NCI-H1105 treated with DMSO at 0.1 percent for 48 hours (cell line): ENCODE results near the gene CASKIN2.
"Not testable (repeated sequence)": the region's sequence is repeated elsewhere in the genome, so short reads cannot be mapped to it uniquely, and the experiment has no call there.

Source experiments
- DNase-seq: peaks from one replicate; lab custom pipeline; 2025; lab: John Stamatoyannopoulos, UW

CASKIN2 gene

GRCh38 chr17:75546181-75546580, 30.8 kb upstream of the CASKIN2 start:
- DNase-seq = no peak

DNA sequence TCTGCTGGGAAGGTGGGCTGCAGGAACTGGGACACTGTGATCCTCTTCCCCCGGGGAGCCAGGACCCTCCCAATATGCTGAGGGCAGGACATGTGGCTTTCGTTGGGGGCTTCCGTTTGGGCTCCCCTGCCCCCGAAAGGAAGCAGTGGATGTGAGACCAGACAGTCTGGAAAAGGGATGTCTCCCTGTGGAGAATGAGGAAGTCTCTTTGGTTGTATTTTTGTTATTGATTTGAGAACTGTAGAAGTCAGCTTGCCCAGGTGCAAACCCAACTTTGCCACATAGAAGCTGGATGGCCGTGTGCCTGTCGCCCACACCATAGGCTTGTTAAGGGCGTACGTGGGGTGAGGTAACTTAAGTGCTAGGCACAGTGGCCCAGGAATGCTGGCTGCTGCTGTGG, 28.9 kb upstream of the CASKIN2 start:
- no peak for DNase-seq

DNA sequence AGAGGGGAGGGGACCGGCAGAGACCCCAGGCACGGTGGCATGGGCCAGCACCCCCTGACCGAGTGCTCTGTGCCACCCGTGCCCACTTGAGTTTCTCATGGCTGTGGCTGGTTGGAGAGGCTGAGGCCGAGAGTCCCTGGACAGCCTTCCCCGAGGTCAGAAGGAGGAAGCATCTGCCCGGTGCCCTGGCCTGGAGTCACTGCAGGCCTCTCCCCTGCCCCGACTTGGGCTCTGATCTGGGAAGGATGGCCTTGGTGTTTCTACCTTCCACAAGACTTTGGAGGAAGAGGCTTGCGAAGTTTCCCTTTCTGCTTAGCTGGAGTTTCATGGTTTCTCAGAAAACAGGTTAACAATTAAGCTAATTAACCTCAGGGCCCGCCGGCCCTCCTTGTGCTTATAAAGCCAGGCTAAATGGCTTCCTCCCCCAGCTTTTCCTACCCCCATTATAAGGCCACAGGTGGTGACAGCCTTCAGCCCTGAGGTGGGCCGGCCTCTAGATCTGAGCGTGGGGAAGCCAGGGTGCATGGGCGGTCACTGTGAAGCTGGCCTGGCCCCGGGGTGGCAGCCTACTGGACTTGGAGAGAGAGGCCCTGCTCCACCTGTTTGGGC, 27.5 kb upstream of the CASKIN2 start:
- no peak for DNase-seq

- no peak for DNase-seq
Observed at GRCh38 chr17:75542229-75542628, 26.9 kb upstream of the CASKIN2 start.

DNA sequence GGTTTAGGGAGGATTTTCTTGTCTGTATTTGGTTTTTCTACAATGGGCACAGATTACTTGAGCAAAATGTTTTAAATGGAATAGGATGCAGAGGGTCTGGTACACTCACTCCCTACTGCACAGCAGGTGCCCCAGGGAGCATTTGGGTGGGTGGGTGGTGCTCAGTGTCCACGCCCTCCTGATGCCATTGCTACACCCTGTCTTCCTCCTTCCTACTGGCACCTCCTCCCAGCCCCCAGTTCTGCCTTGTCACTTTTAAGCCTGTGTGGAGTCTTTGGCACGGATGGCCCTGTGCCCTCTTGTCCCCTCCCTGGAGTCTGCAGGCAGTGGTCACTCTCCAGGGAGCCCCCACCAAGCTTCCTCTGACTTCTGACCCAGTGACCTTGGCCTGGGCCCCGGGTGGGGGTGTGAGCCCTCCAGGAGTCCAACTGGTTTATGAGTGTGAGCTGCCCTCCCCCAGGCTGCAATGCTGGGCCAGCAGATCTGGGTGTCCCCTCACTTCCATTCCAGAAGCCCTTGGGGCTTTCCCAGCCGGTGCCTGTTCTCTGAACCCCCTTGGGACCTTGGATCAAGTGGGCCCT, 25.7 kb upstream of the CASKIN2 start:
- DNase-seq = no peak

DNA sequence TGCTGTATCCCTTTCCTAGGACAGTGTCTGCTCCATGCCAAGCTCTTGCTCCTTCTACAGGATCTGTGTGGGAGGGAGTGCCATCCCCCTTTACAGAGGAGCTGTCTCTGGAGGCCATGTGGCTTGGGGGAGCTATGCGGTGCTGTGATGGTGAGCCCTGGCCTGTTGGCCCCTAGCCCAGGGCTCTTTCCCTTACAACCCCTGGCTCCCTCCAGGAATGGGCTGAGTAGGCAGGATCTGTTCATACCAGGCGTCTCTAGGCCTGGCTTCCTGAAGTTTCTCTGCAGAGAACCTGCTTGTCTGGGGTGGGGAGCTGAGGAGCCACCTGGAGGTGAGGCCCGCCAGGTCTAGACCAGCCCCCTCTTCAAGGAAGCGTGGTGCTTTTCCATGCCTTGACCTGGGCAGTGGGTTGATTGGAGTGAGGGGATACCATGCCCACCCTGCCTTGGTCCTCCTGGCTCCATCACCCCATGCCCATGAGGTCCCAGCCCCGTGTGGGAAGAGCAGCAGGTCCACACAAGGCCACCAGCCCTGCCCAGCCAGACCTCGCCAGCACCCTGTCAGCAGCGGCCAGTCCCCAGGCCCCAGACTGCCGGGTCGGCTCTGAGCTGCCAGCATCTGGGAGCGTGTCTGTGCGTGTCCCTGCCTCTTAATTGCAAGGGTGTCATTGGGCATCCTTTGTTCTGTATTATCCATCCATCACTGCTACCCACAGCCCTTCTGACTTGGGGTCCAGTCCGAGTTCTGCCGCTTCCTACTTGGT, 24.8 kb upstream of the CASKIN2 start:
- DNase-seq = no peak

DNA sequence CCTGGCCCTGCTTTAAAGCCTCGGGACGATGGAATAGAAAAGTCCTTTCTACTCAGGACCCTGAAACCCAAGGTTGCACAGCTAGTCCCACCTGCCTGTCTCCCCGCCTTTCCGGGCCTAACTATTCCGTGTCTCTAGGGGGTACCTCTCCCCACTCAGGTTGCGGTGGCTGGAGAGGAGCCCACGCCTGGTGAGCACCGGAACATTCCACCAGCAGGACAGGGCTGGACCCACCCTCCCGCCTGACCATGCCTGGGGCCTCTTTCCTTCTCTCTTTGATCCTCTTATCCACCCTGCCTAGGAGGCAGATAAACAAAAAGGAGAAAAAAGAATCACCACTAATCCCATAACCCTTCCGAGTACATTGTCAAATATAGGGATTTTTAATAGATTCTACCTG, 21.0 kb upstream of the CASKIN2 start:
- no peak for DNase-seq

GRCh38 chr17:75535871-75536270, 20.5 kb upstream of the CASKIN2 start:
- DNase-seq = no peak

DNA sequence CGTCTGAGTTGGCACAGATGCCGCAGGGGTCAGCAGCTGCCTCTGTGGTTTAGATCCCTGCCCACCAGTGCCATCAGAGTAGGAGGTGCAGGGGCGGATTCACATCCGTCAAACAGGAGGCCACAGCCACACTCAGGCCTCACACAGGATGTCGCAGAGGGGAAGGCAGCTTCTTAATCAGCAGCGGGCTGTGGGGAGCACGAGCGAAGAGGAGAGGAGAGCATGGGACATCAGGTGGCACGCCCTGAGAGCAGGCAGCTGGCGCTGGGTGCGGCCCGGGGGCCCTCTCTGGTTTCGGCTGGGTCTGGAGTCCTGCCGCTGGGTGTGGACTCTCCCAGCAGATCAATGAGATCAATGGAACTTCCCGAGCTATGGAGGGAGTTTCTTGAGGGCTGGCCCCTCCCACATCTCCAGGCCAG, 19.8 kb upstream of the CASKIN2 start:
- no peak for DNase-seq

DNA sequence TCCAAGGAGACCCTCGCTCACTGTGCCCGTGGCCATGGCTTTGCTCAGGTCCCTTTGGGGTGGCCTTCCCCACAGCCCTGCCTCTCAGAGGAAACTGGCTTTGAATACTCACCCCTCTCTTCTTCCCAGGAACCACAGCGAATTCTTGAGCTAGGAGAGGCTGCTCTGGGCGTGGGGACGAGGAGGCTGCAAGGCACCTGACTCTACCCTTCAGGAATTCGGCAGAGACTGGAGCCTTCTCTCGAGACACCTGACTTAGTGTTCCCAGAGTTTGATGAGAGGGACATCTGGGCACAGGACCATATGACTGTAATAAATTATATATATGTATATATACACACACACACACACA, 16.4 kb upstream of the CASKIN2 start:
- DNase-seq = no peak

GRCh38 chr17:75530837-75531720, 15.7 kb upstream of the CASKIN2 start:
- no peak for DNase-seq

DNA sequence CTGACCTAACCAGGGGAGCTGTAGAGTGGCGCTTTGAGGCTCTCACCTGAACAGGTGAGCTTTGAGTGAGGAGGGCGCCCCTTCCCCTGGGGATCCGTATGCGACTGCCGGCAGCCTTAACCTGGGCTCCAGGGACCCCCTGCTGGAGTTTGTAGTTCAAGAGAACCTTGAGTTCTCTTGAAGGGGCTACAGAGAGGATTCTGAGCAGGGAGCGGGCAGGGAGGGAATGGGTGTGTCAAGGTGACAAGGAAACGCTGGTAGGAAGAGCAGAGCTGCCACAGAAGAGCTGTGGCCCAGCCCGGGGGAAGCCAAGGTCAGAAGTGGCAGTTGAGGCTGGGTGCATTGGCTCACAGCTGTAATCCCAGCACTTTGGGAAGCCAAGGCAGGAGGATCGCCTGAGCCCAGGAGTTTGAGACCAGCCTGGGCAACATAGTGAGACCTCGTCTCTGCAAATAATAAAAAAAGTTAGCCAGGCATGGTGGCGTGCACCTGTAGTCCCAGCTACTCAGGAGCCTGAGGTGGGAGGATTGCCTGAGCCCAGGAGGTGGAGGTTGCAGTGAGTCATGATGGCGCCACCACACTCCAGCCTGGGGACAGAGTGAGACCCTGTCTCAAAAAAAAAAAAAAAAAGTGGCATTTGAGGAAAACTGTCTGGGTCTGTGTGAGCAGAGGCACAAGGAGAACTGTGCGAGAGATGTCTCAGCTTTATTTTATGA, 11.4 kb upstream of the CASKIN2 start:
- no peak for DNase-seq

DNA sequence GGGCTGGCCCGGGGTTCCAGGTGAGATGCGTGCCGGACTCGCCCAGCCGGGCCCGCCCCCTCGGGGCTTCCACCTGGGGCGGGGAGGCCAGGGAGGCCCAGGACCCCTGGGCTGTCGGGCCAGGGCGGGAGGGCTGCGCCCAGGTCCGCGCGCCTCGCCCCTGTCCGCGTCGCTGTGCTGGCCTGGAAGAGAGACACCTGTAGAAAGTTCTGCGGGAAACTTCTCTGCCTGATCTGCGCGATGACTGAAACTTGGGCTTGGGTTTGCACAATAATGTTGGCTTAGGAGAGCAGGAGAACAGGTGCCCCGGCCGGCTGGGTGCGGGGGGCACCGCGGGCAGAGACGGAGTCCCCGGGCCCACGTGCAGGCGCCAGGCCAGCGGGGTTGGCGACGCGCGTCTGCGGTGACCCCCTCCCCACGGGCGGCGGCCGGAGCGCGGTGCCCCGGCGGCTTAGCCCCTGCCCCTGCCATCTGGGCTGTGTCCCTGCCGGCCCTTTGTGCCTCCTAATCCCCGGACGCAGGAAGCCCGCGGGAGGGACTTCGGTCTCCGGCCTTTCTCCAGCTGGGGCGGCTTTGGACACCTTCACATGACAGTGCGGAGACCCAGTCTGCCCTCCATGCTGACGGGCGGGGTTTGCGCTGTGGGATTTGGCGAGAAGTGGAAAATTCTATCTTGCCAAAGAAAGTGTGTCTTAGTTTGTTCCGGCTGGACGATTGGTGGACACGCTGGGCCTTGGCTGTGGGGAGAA, 10.6 kb upstream of the CASKIN2 start:
- no peak for DNase-seq

- peak; percentile 85 for DNase-seq
Observed at GRCh38 chr17:75524970-75525805, 9.9 kb upstream of the CASKIN2 start, which contains the start of gene LLGL2. LLGL2 (plus strand) TSS chr17:75525697; CDS start chr17:75543427, 17,730 bp downstream.

DNA sequence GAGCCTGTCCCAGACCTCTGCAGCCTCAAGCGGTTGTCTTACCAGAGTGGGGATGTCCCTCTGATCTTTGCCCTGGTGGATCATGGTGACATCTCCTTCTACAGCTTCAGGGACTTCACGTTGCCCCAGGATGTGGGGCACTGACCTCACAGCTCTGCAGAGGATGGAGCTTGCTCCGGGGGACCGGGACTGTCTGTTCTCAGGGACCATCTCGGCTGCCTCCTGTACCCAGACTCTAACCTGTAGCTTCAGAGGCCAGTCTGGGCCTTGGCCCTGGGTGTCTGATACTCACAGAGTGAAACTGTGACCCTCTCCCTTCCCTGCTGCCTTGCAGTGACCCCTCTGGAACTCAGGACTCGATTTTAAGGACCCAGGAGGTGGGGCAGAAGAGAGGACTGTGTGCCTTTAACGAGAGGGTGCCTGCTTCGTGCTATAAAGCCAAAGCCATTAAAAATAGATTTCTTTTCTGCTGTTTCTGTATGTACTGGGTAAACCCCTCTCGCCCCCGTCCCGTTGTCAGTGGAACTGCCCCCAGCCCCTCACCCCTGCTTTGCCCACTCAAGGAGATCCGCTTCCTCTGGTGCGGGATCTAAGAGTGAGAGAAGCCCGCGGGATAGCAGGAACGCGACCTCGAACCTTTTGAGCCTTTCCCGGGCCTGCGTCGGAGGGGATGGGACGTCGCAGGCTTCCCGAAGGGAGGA, 9.1 kb upstream of the CASKIN2 start:
- DNase-seq = no peak

- DNase-seq = no peak
Observed at GRCh38 chr17:75523647-75524046, 8.3 kb upstream of the CASKIN2 start.

DNA sequence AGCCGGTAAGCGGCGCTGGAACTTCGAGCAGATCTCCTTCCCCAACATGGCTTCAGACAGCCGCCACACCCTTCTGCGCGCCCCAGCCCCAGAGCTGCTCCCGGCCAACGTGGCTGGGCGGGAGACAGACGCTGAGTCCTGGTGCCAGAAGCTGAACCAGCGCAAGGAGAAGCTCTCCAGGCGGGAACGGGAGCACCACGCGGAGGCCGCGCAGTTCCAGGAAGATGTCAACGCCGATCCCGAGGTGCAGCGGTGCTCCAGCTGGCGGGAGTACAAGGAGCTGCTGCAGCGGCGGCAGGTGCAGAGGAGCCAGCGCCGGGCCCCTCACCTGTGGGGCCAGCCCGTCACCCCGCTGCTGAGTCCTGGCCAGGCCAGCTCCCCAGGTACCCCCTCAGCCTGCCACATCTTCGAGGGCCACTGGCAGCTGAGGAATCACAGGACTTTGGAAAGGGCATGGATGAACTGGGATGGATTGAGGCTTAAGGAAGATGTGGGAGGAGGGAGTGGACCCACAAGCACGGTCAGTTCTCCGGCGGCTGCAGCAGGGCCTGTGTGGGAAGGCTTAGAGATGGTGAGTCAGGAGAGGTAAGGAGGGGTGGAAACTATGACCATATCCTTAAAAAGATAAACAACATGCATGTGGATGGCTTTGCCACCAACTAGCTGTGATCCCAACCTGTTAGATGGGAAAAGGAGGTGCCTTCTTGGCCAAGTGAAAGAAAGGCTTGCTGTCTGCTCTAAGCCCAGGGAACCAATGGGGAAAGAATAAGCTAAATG, 6.8 kb upstream of the CASKIN2 start:
- DNase-seq = no peak

DNA sequence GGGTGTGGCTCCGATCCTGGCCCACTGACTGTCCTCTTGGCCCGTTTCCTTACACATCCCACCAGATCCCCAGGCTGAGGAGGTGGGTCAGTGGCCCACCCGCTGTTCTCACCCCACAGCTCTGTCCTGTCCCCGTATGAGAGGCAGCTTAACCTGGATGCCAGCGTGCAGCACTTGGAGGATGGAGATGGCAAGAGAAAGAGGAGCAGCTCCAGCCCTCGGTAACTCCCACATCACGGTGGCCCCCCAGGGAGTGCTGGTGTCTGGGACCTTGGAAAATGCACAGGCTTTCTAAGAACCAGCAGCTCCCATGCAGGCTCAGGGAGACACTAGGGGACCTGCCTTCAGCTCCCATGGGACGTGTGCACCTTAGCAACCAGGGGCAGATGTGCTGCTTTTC, 6.0 kb upstream of the CASKIN2 start:
- DNase-seq = no peak

- not testable (repeated sequence) for DNase-seq
Observed at GRCh38 chr17:75520413-75520812, 5.1 kb upstream of the CASKIN2 start.
